Adrenal gland (tissue), 5 donors: ENCODE data around the gene PRKN.

ENCODE experiments used
- CTCF ChIP-seq, 6 experiments: fragments of 450-650 bp in 4 of 6; fragments of 200-600 bp in 2 of 6; sonication (generic) in 1 of 6; IDR thresholded peaks; 1 replicate in 5 of 6; 2 replicates in 1 of 6; pipeline versions ENCODE4 v1.5.1 to v1.8.0; 2016 to 2021; ENCODE audit warnings: antibody characterized with exemption in 6 of 6, mild to moderate bottlenecking in 2 of 6, moderate library complexity in 1 of 6
- POLR2A ChIP-seq, 2 donors: fragments of 450-650 bp; IDR thresholded peaks; one replicate each; pipeline ENCODE4 v1.6.1; 2017; ENCODE audit warnings: antibody characterized with exemption in 2 of 2, mild to moderate bottlenecking in 2 of 2, moderate library complexity in 1 of 2
- donor health status: DM: no; HTN: no; CAD: no.

GRCh38 chr6:162727322-162728182, at the start of gene PRKN, which contains the start of gene PACRG:
- no peak for TF ChIP-seq CTCF (IDR thresholded peaks at IDR 0.05)
- TF ChIP-seq POLR2A (IDR thresholded peaks at IDR 0.05): peak; percentile 92 to 93
